ENCODE measurements around the gene MARCO. TPM values are rescaled to one million over a fixed set of nuclear protein-coding genes. Genes with fewer than 3 reads are reported as not detected.
"Not testable (repeated sequence)": the region's sequence is repeated elsewhere in the genome, so short reads cannot be mapped to it uniquely, and the experiment has no call there.

The MARCO gene
- total RNA-seq, 1 donor from 2014 or later: 5.6 TPM

- intact Hi-C loops (cut with DNase I): no loop called here
- no peak for TF ChIP-seq POLR2A (IDR thresholded peaks at IDR 0.05)
- no peak for TF ChIP-seq POLR2AphosphoS5 (IDR thresholded peaks at IDR 0.05; ENCODE audit: insufficient read depth in 1 of 2, low read depth in 1 of 2)
- no peak for TF ChIP-seq CTCF (IDR thresholded peaks at IDR 0.05)
- Histone ChIP-seq H3K36me3 (no peaks in the 10 kb centered on the region), H3K27ac (no peak overlapping the region), H3K4me3 (no peak overlapping the region), H3K9me3 (no peaks in the 10 kb centered on the region), H3K4me1 (no peaks in the 10 kb centered on the region), H3K27me3 (no peaks in the 10 kb centered on the region)
- DNase-seq (ENCODE audit: extremely low spot score in 2 of 2): no peak
These were observed 4.2 kb upstream of the MARCO start for GRCh38 chr2:118937817-118938216.

- TF ChIP-seq POLR2A (IDR thresholded peaks at IDR 0.05) (no peak), CTCF (IDR thresholded peaks at IDR 0.05) (no peak), POLR2AphosphoS5 (IDR thresholded peaks at IDR 0.05; ENCODE audit: insufficient read depth in 1 of 2, low read depth in 1 of 2) (no peak)
- Histone ChIP-seq H3K4me3 (no peak overlapping the region), H3K27me3 (no peaks in the 10 kb centered on the region), H3K9me3 (no peaks in the 10 kb centered on the region), H3K4me1 (no peaks in the 10 kb centered on the region), H3K27ac (no peak overlapping the region), H3K36me3 (no peaks in the 10 kb centered on the region)
- intact Hi-C loops (cut with DNase I): loop anchor here (10.0 kb wide), 1 partner anchor 1915 kb away; no protein-coding TSS in a partner anchor
- DNase-seq (ENCODE audit: extremely low spot score in 2 of 2): no peak
These were observed 2.0 kb upstream of the MARCO start for GRCh38 chr2:118939994-118940393.

GRCh38 chr2:118940486-118941120, 1.4 kb upstream of the MARCO start:
- DNase-seq (ENCODE audit: extremely low spot score in 2 of 2): no peak
- Histone ChIP-seq H3K4me3 (no peak overlapping the region), H3K27ac (no peak overlapping the region), H3K9me3 (no peaks in the 10 kb centered on the region), H3K4me1 (no peaks in the 10 kb centered on the region), H3K27me3 (no peaks in the 10 kb centered on the region), H3K36me3 (no peaks in the 10 kb centered on the region)
- intact Hi-C loops (cut with DNase I): loop anchor here (10.0 kb wide), 1 partner anchor 1916 kb away; no protein-coding TSS in a partner anchor
- TF ChIP-seq CTCF (IDR thresholded peaks at IDR 0.05): no peak

GRCh38 chr2:118943286-118943685, 1.3 kb downstream of the MARCO start:
- DNase-seq (ENCODE audit: extremely low spot score in 2 of 2): no peak
- no peak for TF ChIP-seq POLR2AphosphoS5 (IDR thresholded peaks at IDR 0.05; ENCODE audit: insufficient read depth in 1 of 2, low read depth in 1 of 2)
- TF ChIP-seq POLR2A (IDR thresholded peaks at IDR 0.05): no peak
- TF ChIP-seq CTCF (IDR thresholded peaks at IDR 0.05): no peak
- Histone ChIP-seq H3K36me3 (no peaks in the 10 kb centered on the region), H3K4me1 (no peaks in the 10 kb centered on the region), H3K27me3 (no peaks in the 10 kb centered on the region), H3K4me3 (no peak overlapping the region), H3K27ac (no peak overlapping the region), H3K9me3 (no peaks in the 10 kb centered on the region)
- intact Hi-C loops (cut with DNase I): loop anchor here (10.0 kb wide), 1 partner anchor 1918 kb away; no protein-coding TSS in a partner anchor

DNA sequence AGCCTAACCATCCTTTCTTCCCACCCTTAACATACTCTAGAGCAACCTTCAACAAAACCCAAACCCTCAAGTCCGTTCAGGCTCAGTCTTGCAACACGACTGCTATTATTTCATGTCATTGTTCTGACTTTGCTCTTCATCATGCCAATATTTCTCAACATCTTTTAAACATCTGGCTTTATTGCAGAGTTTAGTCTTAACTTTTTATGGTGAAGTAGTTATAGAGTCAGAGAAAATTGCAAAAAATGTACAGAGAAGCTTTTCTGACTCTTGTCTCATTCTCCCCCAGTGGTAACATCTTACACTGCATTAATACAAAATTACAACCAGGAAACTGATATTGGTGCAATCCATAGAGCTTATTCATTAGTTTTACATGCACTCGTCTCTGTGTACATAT, 3.9 kb downstream of the MARCO start:
- Histone ChIP-seq H3K4me1 (no peaks in the 10 kb centered on the region), H3K27me3 (no peaks in the 10 kb centered on the region), H3K9me3 (no peaks in the 10 kb centered on the region), H3K27ac (no peak overlapping the region), H3K36me3 (no peaks in the 10 kb centered on the region), H3K4me3 (no peak overlapping the region)
- no peak for TF ChIP-seq CTCF (IDR thresholded peaks at IDR 0.05)
- DNase-seq (ENCODE audit: extremely low spot score in 2 of 2): no peak
- intact Hi-C loops (cut with DNase I): loop anchor here (10.0 kb wide), 1 partner anchor 1921 kb away; no protein-coding TSS in a partner anchor

- H3K4me1 ChIP-seq; H3K36me3 ChIP-seq; DNase-seq (ENCODE audit: extremely low spot score in 2 of 2); H3K4me3 ChIP-seq; H3K9me3 ChIP-seq; H3K27me3 ChIP-seq; H3K27ac ChIP-seq: not testable (repeated sequence)
- intact Hi-C loops (cut with DNase I): loop anchor here (10.0 kb wide), 1 partner anchor 1923 kb away; no protein-coding TSS in a partner anchor
These were observed 6.3 kb downstream of the MARCO start for GRCh38 chr2:118948266-118948665.

Data from vagina (tissue), 2 donors.